Peyer's patch (tissue), 4 donors: ENCODE measurements around the gene RYK.

Experiments used
- POLR2A ChIP-seq, 2 donors: fragments of 450-650 bp; IDR thresholded peaks; one replicate each; pipeline ENCODE4 v1.5.1; 2017; ENCODE audit warnings: antibody characterized with exemption in 2 of 2, mild to moderate bottlenecking in 2 of 2, moderate library complexity in 2 of 2
- TF ChIP-seq, protein P1 (sequence below), 6 experiments: fragments of 450-650 bp in 4 of 6; fragments of 200-600 bp in 2 of 6; sonication (generic) in 1 of 6; IDR thresholded peaks; one replicate each; pipeline ENCODE4 v1.5.1; 2017 to 2019; ENCODE audit warnings: antibody characterized with exemption in 6 of 6, mild to moderate bottlenecking in 3 of 6, moderate library complexity in 1 of 6

GRCh38 chr3:134146666-134147065 lies 104.0 kb downstream of the RYK start:
- TF ChIP-seq, protein P1, sequence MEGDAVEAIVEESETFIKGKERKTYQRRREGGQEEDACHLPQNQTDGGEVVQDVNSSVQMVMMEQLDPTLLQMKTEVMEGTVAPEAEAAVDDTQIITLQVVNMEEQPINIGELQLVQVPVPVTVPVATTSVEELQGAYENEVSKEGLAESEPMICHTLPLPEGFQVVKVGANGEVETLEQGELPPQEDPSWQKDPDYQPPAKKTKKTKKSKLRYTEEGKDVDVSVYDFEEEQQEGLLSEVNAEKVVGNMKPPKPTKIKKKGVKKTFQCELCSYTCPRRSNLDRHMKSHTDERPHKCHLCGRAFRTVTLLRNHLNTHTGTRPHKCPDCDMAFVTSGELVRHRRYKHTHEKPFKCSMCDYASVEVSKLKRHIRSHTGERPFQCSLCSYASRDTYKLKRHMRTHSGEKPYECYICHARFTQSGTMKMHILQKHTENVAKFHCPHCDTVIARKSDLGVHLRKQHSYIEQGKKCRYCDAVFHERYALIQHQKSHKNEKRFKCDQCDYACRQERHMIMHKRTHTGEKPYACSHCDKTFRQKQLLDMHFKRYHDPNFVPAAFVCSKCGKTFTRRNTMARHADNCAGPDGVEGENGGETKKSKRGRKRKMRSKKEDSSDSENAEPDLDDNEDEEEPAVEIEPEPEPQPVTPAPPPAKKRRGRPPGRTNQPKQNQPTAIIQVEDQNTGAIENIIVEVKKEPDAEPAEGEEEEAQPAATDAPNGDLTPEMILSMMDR (IDR thresholded peaks at IDR 0.05) = no peak
- TF ChIP-seq POLR2A (IDR thresholded peaks at IDR 0.05) = no peak
